ENCODE measurements around the gene HDGFL1.

Gene HDGFL1

DNA sequence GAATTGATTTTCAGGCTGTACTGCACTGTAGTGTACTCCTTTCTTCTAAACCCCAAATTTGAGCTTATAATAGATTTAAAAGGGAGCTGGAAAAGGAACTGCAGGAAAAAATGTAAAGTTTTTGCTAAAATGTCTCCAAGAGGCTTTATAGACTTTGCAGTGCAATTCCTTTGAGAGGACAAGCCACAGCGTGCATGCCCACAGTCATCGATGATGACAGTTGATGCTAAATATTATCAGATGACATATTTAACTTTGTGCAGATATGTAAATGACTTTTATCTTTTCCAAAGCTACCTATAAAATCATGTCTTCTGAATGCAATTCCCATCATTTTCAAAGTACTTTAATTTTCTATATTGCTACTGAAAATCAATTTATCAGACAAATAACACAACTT, 24.3 kb upstream of the HDGFL1 start:
- no peak for DNase-seq (ENCODE audit: extremely low read depth, low read depth)
- TF ChIP-seq, protein P1, sequence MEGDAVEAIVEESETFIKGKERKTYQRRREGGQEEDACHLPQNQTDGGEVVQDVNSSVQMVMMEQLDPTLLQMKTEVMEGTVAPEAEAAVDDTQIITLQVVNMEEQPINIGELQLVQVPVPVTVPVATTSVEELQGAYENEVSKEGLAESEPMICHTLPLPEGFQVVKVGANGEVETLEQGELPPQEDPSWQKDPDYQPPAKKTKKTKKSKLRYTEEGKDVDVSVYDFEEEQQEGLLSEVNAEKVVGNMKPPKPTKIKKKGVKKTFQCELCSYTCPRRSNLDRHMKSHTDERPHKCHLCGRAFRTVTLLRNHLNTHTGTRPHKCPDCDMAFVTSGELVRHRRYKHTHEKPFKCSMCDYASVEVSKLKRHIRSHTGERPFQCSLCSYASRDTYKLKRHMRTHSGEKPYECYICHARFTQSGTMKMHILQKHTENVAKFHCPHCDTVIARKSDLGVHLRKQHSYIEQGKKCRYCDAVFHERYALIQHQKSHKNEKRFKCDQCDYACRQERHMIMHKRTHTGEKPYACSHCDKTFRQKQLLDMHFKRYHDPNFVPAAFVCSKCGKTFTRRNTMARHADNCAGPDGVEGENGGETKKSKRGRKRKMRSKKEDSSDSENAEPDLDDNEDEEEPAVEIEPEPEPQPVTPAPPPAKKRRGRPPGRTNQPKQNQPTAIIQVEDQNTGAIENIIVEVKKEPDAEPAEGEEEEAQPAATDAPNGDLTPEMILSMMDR (IDR thresholded peaks at IDR 0.05; ENCODE audit: low read depth, low read length): no peak

DNA sequence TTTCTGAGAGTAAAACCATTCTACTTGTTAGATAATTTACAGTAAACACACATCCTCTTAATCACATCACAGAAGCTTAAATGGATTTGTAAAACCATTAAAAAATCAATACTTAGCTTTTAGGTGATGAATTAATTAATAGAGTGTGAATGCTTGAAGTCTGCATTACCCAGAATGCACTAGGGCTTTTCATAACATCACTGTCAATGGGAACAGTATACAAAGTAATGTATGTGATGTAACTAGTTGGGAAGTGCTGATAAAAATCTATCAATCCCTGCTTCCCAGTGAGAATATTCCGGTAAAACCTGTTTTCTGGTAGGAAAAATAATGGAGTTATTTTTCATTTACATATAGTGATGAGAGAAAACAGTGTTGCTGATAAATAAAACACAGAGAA, 23.1 kb upstream of the HDGFL1 start:
- TF ChIP-seq, protein P1 (IDR thresholded peaks at IDR 0.05; ENCODE audit: low read depth, low read length): no peak
- no peak for DNase-seq (ENCODE audit: extremely low read depth, low read depth)

DNA sequence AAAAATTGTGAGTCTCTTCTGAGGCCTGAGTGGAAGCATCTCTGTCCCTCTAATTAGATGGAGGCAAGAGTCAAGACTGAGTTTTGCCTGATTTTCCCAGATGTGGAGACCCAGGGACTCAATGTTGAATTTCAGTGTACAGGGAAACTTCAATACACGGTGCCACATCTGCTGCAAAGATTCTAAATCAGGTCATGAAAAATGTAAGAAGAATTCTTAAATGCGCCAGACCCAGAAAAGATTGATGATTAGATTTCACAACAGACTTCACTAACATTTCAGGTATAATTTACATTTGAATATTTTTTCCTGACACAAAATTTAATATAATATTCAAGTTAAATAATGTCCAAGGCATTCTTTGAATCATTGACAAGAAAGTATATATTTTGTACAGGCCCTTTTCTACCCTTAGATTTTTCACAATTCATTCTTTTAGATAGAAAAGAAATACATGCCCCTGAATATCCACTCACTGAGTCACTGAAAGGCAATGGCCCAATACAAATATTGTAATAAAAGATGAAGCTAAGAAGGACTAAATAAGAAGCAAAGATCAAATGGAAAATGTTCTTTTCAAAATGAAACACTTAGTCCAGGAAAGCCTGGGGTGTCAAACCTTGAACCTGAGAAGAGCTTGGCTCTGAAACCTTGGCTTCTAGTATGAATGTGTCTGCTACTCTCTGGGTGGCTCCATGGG, 18.2 kb upstream of the HDGFL1 start:
- TF ChIP-seq, protein P1 (IDR thresholded peaks at IDR 0.05; ENCODE audit: low read depth, low read length): no peak

DNA sequence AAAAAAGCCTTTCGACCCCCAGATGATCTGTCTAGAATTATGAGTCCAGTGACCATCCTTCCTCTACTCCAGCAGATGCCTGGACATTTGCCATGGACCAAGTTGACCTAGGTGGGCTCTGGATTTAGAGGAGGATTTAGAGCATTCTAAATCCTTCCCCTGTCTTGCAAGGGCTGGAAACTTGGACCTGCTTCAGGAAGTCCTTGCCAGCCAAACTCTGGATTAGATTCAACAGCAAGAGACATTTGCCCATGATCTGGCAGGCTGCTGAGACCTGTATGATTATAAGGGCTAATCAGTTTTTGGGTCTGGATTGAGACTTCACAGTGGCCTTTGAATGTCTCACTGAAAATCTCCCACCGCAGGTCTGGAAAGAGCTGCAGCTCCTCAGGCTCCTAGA, 13.1 kb upstream of the HDGFL1 start:
- DNase-seq (ENCODE audit: extremely low read depth, low read depth): no peak
- TF ChIP-seq, protein P1 (IDR thresholded peaks at IDR 0.05; ENCODE audit: low read depth, low read length): no peak

More for the DNA sequence above, 18.2 kb upstream of the HDGFL1 start:
- DNase-seq (ENCODE audit: extremely low read depth, low read depth): no peak

DNA sequence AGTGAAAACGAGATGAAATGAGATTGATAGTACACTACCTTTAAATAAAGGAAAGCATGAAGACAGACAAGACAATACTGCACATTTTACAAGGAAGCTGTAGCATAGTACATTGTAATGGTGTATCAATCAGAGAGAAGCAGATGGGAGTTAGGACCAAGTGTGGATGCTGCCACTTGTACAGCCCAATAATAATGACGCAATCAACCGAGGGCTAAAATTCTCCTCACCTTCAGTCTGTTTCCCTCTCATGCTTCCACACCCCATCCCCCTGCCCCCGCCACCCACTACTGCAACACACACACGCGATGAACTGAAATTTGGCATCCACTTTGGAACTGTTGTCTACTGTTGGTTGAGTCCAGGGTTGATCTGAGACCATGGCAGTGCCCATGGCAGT, 12.4 kb upstream of the HDGFL1 start:
- TF ChIP-seq, protein P1 (IDR thresholded peaks at IDR 0.05; ENCODE audit: low read depth, low read length): no peak
- no peak for DNase-seq (ENCODE audit: extremely low read depth, low read depth)

DNA sequence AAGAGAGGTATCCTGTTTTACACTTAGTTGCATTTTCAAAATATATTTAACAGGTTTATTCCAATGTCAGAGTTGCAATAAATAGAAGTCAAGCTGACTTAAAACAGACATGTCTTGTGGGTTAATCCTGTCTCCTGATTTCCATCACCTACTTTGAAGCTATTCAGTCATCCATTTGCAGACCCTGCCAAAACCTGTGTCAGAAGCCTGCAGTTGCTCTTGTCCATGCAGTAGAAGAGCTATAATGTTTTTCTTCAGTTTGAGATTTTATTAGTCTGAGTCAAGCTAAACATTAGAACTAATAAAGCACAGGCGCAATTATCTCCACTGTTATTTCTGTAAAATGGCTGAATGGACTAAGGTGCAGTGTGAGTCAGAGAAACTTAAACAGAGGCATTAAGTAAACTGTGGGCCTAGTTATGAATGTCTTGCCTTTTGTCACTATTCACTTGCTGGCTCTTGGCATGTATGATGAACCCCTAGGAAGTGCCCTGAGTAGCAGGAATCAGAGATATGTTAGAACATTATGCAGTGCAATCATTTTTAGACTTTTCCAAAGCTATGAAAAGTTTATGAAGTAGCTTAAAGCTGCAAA, 11.0 kb upstream of the HDGFL1 start:
- TF ChIP-seq, protein P1 (IDR thresholded peaks at IDR 0.05; ENCODE audit: low read depth, low read length): no peak

DNA sequence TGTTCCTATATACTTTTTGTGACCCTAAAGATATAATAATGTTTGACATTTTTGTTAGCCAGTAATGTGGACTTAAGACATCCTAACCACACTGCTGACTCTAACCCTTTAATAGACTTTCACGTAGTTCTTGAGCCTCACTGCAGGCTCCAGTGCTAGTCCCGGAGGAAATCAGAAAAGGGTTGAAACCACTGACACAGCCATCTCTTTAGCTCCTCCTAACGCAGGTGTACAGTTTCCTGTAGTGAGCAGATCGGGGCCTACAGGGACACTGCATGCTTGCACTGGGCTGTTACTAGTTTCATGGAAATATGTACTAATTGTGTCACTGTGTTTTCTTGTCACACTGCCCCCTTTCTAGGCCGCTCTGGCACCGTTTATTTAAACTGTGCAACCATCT, 512 bp upstream of the HDGFL1 start:
- TF ChIP-seq, protein P1 (IDR thresholded peaks at IDR 0.05; ENCODE audit: low read depth, low read length): no peak

More for the DNA sequence above, 11.0 kb upstream of the HDGFL1 start:
- no peak for DNase-seq (ENCODE audit: extremely low read depth, low read depth)

More for the DNA sequence above, 512 bp upstream of the HDGFL1 start:
- DNase-seq (ENCODE audit: extremely low read depth, low read depth): no peak
